Measurements from ENCODE around the gene GPSM1. TPM values are rescaled to one million over a fixed set of nuclear protein-coding genes. Genes with fewer than 3 reads are reported as not detected.

GPSM1 gene
- total and polyA plus RNA-seq, 5 experiments from 2014 or later: 0.50 to 11.6 (median 0.98) TPM

GRCh38 chr9:136342181-136343120, 15.1 kb downstream of the GPSM1 start:
- Mint-ChIP-seq H3K27ac (peak overlapping the region in 2 of 10 donors; percentile 11 to 40), H3K36me3 (no peaks in the 10 kb centered on the region), H3K27me3 (no peaks in the 10 kb centered on the region), H3K4me1 (peaks cover 0 to 3% (median 0%) of the 10 kb centered on the region in 4 donors), H3K4me3 (peak overlapping the region in 2 of 10 donors; percentile 14 to 34), H3K9me3 (no peaks in the 10 kb centered on the region)
- ATAC-seq (peak; percentile 69 to 75), DNase-seq (peak; percentile 34 to 75 (median 52))
- POLR2A ChIA-PET: no interaction called here

GRCh38 chr9:136343121-136343883, 16.0 kb downstream of the GPSM1 start:
- peak overlapping the region in 2 of 10 donors; percentile 43 to 70 for H3K27ac Mint-ChIP-seq
- H3K36me3 Mint-ChIP-seq: no peaks in the 10 kb centered on the region
- DNase-seq (no peak), ATAC-seq (no peak)
- H3K4me1 Mint-ChIP-seq: peaks cover 0 to 3% (median 0%) of the 10 kb centered on the region in 4 donors
- H3K4me3 Mint-ChIP-seq: peak overlapping the region in 1 of 10 donors; percentile 34
- H3K27me3 Mint-ChIP-seq: no peaks in the 10 kb centered on the region
- H3K9me3 Mint-ChIP-seq: no peaks in the 10 kb centered on the region
- POLR2A ChIA-PET: no interaction called here

- DNase-seq (no peak), ATAC-seq (no peak)
- peaks cover 0 to 3% (median 0%) of the 10 kb centered on the region in 4 donors for H3K4me1 Mint-ChIP-seq
- H3K9me3 Mint-ChIP-seq: no peaks in the 10 kb centered on the region
- POLR2A ChIA-PET: no interaction called here
- H3K27me3 Mint-ChIP-seq: no peaks in the 10 kb centered on the region
- no peak overlapping the region for H3K4me3 Mint-ChIP-seq
- no peaks in the 10 kb centered on the region for H3K36me3 Mint-ChIP-seq
- peak overlapping the region in 2 of 10 donors; percentile 8 to 70 for H3K27ac Mint-ChIP-seq
These were observed 16.5 kb downstream of the GPSM1 start for GRCh38 chr9:136343884-136344269.

GRCh38 chr9:136344544-136345280, 17.4 kb downstream of the GPSM1 start:
- POLR2A ChIA-PET: interaction anchor here (0.5 kb wide), 1 partner anchor 14 kb away, joined by 3 read pairs; no protein-coding TSS in a partner anchor
- Mint-ChIP-seq H3K4me1 (peaks cover 0 to 3% (median 0%) of the 10 kb centered on the region in 4 donors), H3K36me3 (no peaks in the 10 kb centered on the region), H3K9me3 (no peaks in the 10 kb centered on the region), H3K4me3 (no peak overlapping the region), H3K27ac (no peak overlapping the region), H3K27me3 (no peaks in the 10 kb centered on the region)
- DNase-seq (no peak), ATAC-seq (no peak)

- ATAC-seq: no peak
- DNase-seq: no peak
- no peaks in the 10 kb centered on the region for H3K36me3 Mint-ChIP-seq
- H3K27me3 Mint-ChIP-seq: no peaks in the 10 kb centered on the region
- no peak overlapping the region for H3K4me3 Mint-ChIP-seq
- peaks cover 0 to 3% (median 0%) of the 10 kb centered on the region in 4 donors for H3K4me1 Mint-ChIP-seq
- H3K9me3 Mint-ChIP-seq: no peaks in the 10 kb centered on the region
- no peak overlapping the region for H3K27ac Mint-ChIP-seq
- POLR2A ChIA-PET: interaction anchor here (0.5 to 0.9 kb wide), 2 partner anchors 15 to 17 kb away, joined by 3 read pairs; no protein-coding TSS in a partner anchor
These were observed 18.2 kb downstream of the GPSM1 start for GRCh38 chr9:136345281-136346156.

- Mint-ChIP-seq H3K36me3 (no peaks in the 10 kb centered on the region), H3K4me3 (no peak overlapping the region), H3K4me1 (peaks cover 0 to 3% (median 0%) of the 10 kb centered on the region in 4 donors), H3K9me3 (no peaks in the 10 kb centered on the region), H3K27ac (no peak overlapping the region), H3K27me3 (no peaks in the 10 kb centered on the region)
- ATAC-seq (no peak), DNase-seq (no peak)
- POLR2A ChIA-PET: interaction anchor here (0.9 kb wide), 1 partner anchor 17 kb away, joined by 3 read pairs; no protein-coding TSS in a partner anchor
These were observed 18.8 kb downstream of the GPSM1 start for GRCh38 chr9:136346157-136346481.

- POLR2A ChIA-PET: no interaction called here
- DNase-seq: no peak
- ATAC-seq: no peak
- Mint-ChIP-seq H3K36me3 (no peaks in the 10 kb centered on the region), H3K27me3 (no peaks in the 10 kb centered on the region), H3K9me3 (no peaks in the 10 kb centered on the region), H3K4me3 (no peak overlapping the region), H3K27ac (no peak overlapping the region), H3K4me1 (peaks cover 0 to 3% (median 0%) of the 10 kb centered on the region in 4 donors)
These were observed 19.7 kb downstream of the GPSM1 start for GRCh38 chr9:136346927-136347465.

GRCh38 chr9:136347472-136348256, 20.3 kb downstream of the GPSM1 start:
- Mint-ChIP-seq H3K36me3 (no peaks in the 10 kb centered on the region), H3K27me3 (no peaks in the 10 kb centered on the region), H3K4me3 (no peak overlapping the region), H3K4me1 (peaks cover 0 to 2% (median 0%) of the 10 kb centered on the region in 4 donors), H3K9me3 (no peaks in the 10 kb centered on the region), H3K27ac (no peak overlapping the region)
- no peak for DNase-seq
- no peak for ATAC-seq
- POLR2A ChIA-PET: no interaction called here

- ATAC-seq: no peak
These were observed 21.4 kb downstream of the GPSM1 start for GRCh38 chr9:136348691-136349090.

GRCh38 chr9:136349546-136349945, 22.2 kb downstream of the GPSM1 start:
- no peak overlapping the region for H3K4me3 Mint-ChIP-seq
- no peaks in the 10 kb centered on the region for H3K4me1 Mint-ChIP-seq
- no peaks in the 10 kb centered on the region for H3K27me3 Mint-ChIP-seq
- H3K36me3 Mint-ChIP-seq: no peaks in the 10 kb centered on the region
- no peak overlapping the region for H3K27ac Mint-ChIP-seq
- no peaks in the 10 kb centered on the region for H3K9me3 Mint-ChIP-seq
- no peak for DNase-seq
- POLR2A ChIA-PET: no interaction called here
- ATAC-seq: no peak

More at GRCh38 chr9:136348691-136349090, 21.4 kb downstream of the GPSM1 start:
- DNase-seq: no peak
- Mint-ChIP-seq H3K27me3 (no peaks in the 10 kb centered on the region), H3K4me1 (no peaks in the 10 kb centered on the region), H3K27ac (no peak overlapping the region), H3K36me3 (no peaks in the 10 kb centered on the region), H3K4me3 (no peak overlapping the region), H3K9me3 (no peaks in the 10 kb centered on the region)
- POLR2A ChIA-PET: no interaction called here

- no peaks in the 10 kb centered on the region for H3K27me3 Mint-ChIP-seq
- no peaks in the 10 kb centered on the region for H3K9me3 Mint-ChIP-seq
- POLR2A ChIA-PET: no interaction called here
These were observed 24.0 kb downstream of the GPSM1 start for GRCh38 chr9:136351252-136351800.

More at GRCh38 chr9:136351252-136351800, 24.0 kb downstream of the GPSM1 start:
- H3K4me1 Mint-ChIP-seq: no peaks in the 10 kb centered on the region
- no peak overlapping the region for H3K4me3 Mint-ChIP-seq
- H3K36me3 Mint-ChIP-seq: no peaks in the 10 kb centered on the region
- no peak for DNase-seq
- H3K27ac Mint-ChIP-seq: no peak overlapping the region
- ATAC-seq: no peak

Measured in naive thymus-derived CD8-positive, alpha-beta T cell (primary cell).